BLaER1 treated with 17β-estradiol and CSF1 and Interleukin-3, amounts not matched to agents 10 nM and 100 nM (cell line): ENCODE measurements around the gene CCDC184.
A peak's percentile ranks its signal among the peaks of the same experiment; 100 is the strongest.

Source experiments
- H3K27ac ChIP-seq, 11 experiments: shearing (Covaris generic); formaldehyde crosslinking; 2 replicates each; pipeline ENCODE4 v1.8.1; 2022
- H3K27me3 ChIP-seq, 11 experiments: shearing (Covaris generic); formaldehyde crosslinking; 2 replicates each; pipeline ENCODE4 v1.8.1; 2022
- H3K36me3 ChIP-seq, 11 experiments: shearing (Covaris generic); formaldehyde crosslinking; 2 replicates each; pipeline ENCODE4 v1.8.1; 2022
- H3K4me1 ChIP-seq, 10 experiments: shearing (Covaris generic); formaldehyde crosslinking; 2 replicates each; pipeline ENCODE4 v1.8.1; 2022
- H3K4me2 ChIP-seq, 11 experiments: shearing (Covaris generic); formaldehyde crosslinking; 2 replicates each; pipeline ENCODE4 v1.8.1; 2022
- H3K4me3 ChIP-seq, 10 experiments: shearing (Covaris generic); formaldehyde crosslinking; 2 replicates each; pipeline ENCODE4 v1.8.1; 2022
- H3K9ac ChIP-seq, 11 experiments: shearing (Covaris generic); formaldehyde crosslinking; 2 replicates each; pipeline ENCODE4 v1.8.1; 2022
- H3K9me3 ChIP-seq, 11 experiments: shearing (Covaris generic); formaldehyde crosslinking; replicated peaks in 1 of 11; 2 replicates each; pipeline ENCODE4 v1.8.1; 2022
- H4K20me1 ChIP-seq, 11 experiments: shearing (Covaris generic); formaldehyde crosslinking; 2 replicates each; pipeline ENCODE4 v1.8.1; 2022
- Cebpa-rat ChIP-seq, 11 experiments: shearing (Covaris generic); IDR thresholded peaks; 2 replicates each; pipeline ENCODE4 v1.8.1; 2022

CCDC184 gene

GRCh38 chr12:48157018-48157888, 26.2 kb upstream of the CCDC184 start, which contains the start of gene ASB8:
Gene ASB8, minus strand, starts transcription at chr12:48157515. Its CDS starts 4,019 bp downstream, at chr12:48153496.
- Histone ChIP-seq H3K36me3 (peaks cover 12 to 27% (median 16%) of the 10 kb centered on the region in 11 experiments; a peak in 21 of 22 replicates), H3K4me3 (peak within 1 kb of the TSS; percentile 68 to 95 (median 82)), H3K27ac (peak within 1 kb of the TSS; percentile 66 to 87 (median 73)), H4K20me1 (peaks cover 0 to 4% (median 0%) of the 10 kb centered on the region in 11 experiments; a peak in 2 of 22 replicates), H3K9me3 (no peaks in the 10 kb centered on the region), H3K27me3 (no peaks in the 10 kb centered on the region), H3K4me2 (peak within 1 kb of the TSS; percentile 71 to 99 (median 93)), H3K4me1 (peaks cover 8 to 38% (median 18%) of the 10 kb centered on the region in 10 experiments), H3K9ac (peak within 1 kb of the TSS; percentile 73 to 88 (median 83))
- no peak for TF ChIP-seq Cebpa-rat (IDR thresholded peaks at IDR 0.05)

GRCh38 chr12:48157889-48158370, 25.5 kb upstream of the CCDC184 start:
- peaks cover 8 to 31% (median 17%) of the 10 kb centered on the region in 10 experiments for H3K4me1 ChIP-seq
- peak overlapping the region; percentile 68 to 95 (median 82) for H3K4me3 ChIP-seq
- no peaks in the 10 kb centered on the region for H3K9me3 ChIP-seq
- no peaks in the 10 kb centered on the region for H3K27me3 ChIP-seq
- peaks cover 5 to 20% (median 9%) of the 10 kb centered on the region in 11 experiments; a peak in 19 of 22 replicates for H3K36me3 ChIP-seq
- TF ChIP-seq Cebpa-rat (IDR thresholded peaks at IDR 0.05): no peak
- peak overlapping the region; percentile 71 to 99 (median 93) for H3K4me2 ChIP-seq
- peak overlapping the region in 10 of 11 experiments; percentile 73 to 88 (median 82); a peak in 19 of 22 replicates for H3K9ac ChIP-seq
- H4K20me1 ChIP-seq: no peaks in the 10 kb centered on the region; a peak in 1 of 22 replicates
- H3K27ac ChIP-seq: peak overlapping the region; percentile 46 to 87 (median 72); a peak in 18 of 22 replicates

- H3K4me1 ChIP-seq: peaks cover 8 to 18% (median 17%) of the 10 kb centered on the region in 10 experiments
These were observed 23.4 kb upstream of the CCDC184 start for GRCh38 chr12:48160046-48160445.

GRCh38 chr12:48160807-48161206, 22.6 kb upstream of the CCDC184 start:
- Histone ChIP-seq H3K27me3 (no peaks in the 10 kb centered on the region), H3K4me2 (peak overlapping the region in 1 of 11 experiments; percentile 33; a peak in 2 of 22 replicates), H3K9ac (no peak overlapping the region)

More at GRCh38 chr12:48160046-48160445, 23.4 kb upstream of the CCDC184 start:
- Histone ChIP-seq H3K9me3 (no peaks in the 10 kb centered on the region), H4K20me1 (no peaks in the 10 kb centered on the region; a peak in 1 of 22 replicates), H3K4me3 (no peak overlapping the region), H3K4me2 (no peak overlapping the region), H3K27ac (no peak overlapping the region), H3K27me3 (no peaks in the 10 kb centered on the region), H3K36me3 (peaks cover 0 to 3% (median 0%) of the 10 kb centered on the region in 11 experiments; a peak in 1 of 22 replicates), H3K9ac (no peak overlapping the region)
- TF ChIP-seq Cebpa-rat (IDR thresholded peaks at IDR 0.05): no peak

GRCh38 chr12:48163150-48163747, 20.2 kb upstream of the CCDC184 start:
- H3K9me3 ChIP-seq: no peaks in the 10 kb centered on the region
- TF ChIP-seq Cebpa-rat (IDR thresholded peaks at IDR 0.05): no peak
- no peak overlapping the region for H3K9ac ChIP-seq
- H3K4me1 ChIP-seq: peaks cover 0 to 4% (median 0%) of the 10 kb centered on the region in 10 experiments; a peak in 2 of 20 replicates
- no peak overlapping the region for H3K4me2 ChIP-seq
- no peaks in the 10 kb centered on the region for H3K27me3 ChIP-seq
- H3K4me3 ChIP-seq: no peak overlapping the region
- no peaks in the 10 kb centered on the region for H3K36me3 ChIP-seq
- H3K27ac ChIP-seq: no peak overlapping the region
- H4K20me1 ChIP-seq: no peaks in the 10 kb centered on the region

More at GRCh38 chr12:48160807-48161206, 22.6 kb upstream of the CCDC184 start:
- Histone ChIP-seq H3K27ac (no peak overlapping the region), H3K4me1 (peaks cover 8 to 17% (median 15%) of the 10 kb centered on the region in 10 experiments), H3K36me3 (no peaks in the 10 kb centered on the region), H3K4me3 (no peak overlapping the region), H3K9me3 (no peaks in the 10 kb centered on the region), H4K20me1 (no peaks in the 10 kb centered on the region)
- TF ChIP-seq Cebpa-rat (IDR thresholded peaks at IDR 0.05): no peak

- Histone ChIP-seq H3K27me3 (no peaks in the 10 kb centered on the region), H4K20me1 (no peaks in the 10 kb centered on the region), H3K9ac (no peak overlapping the region), H3K9me3 (no peaks in the 10 kb centered on the region), H3K27ac (no peak overlapping the region), H3K4me2 (no peak overlapping the region), H3K36me3 (no peaks in the 10 kb centered on the region), H3K4me1 (peaks cover 0 to 4% (median 0%) of the 10 kb centered on the region in 10 experiments; a peak in 1 of 20 replicates), H3K4me3 (no peak overlapping the region)
- TF ChIP-seq Cebpa-rat (IDR thresholded peaks at IDR 0.05): no peak
These were observed 19.0 kb upstream of the CCDC184 start for GRCh38 chr12:48164451-48164850.

- H3K9ac ChIP-seq: no peak overlapping the region
- H4K20me1 ChIP-seq: no peaks in the 10 kb centered on the region
- 0 out of 20 replicates have a peak, but pooled peaks cover 0 to 4% (median 0%) of the 10 kb centered on the region in 10 experiments for H3K4me1 ChIP-seq
- H3K27ac ChIP-seq: no peak overlapping the region
- no peak overlapping the region for H3K4me2 ChIP-seq
- no peaks in the 10 kb centered on the region for H3K27me3 ChIP-seq
- no peak for TF ChIP-seq Cebpa-rat (IDR thresholded peaks at IDR 0.05)
- H3K9me3 ChIP-seq: no peaks in the 10 kb centered on the region
- no peak overlapping the region for H3K4me3 ChIP-seq
- no peaks in the 10 kb centered on the region for H3K36me3 ChIP-seq
These were observed 18.1 kb upstream of the CCDC184 start for GRCh38 chr12:48165089-48165981.

- Histone ChIP-seq H3K4me3 (no peak overlapping the region), H3K27me3 (no peaks in the 10 kb centered on the region), H3K36me3 (no peaks in the 10 kb centered on the region), H4K20me1 (no peaks in the 10 kb centered on the region), H3K4me2 (no peak overlapping the region), H3K9me3 (no peaks in the 10 kb centered on the region), H3K4me1 (no peaks in the 10 kb centered on the region), H3K27ac (no peak overlapping the region), H3K9ac (no peak overlapping the region)
- no peak for TF ChIP-seq Cebpa-rat (IDR thresholded peaks at IDR 0.05)
These were observed 14.4 kb upstream of the CCDC184 start for GRCh38 chr12:48169011-48169410.
